DMS53 treated with DMSO at 0.1 percent for 48 hours (cell line): ENCODE measurements around the gene UPK1A.
A peak's percentile ranks its signal among the peaks of the same experiment; 100 is the strongest.

Experiments used
- DNase-seq: peaks from one replicate; lab custom pipeline; 2025; ENCODE audit not compliant: unreplicated experiment; lab: John Stamatoyannopoulos, UW

The UPK1A gene

DNA sequence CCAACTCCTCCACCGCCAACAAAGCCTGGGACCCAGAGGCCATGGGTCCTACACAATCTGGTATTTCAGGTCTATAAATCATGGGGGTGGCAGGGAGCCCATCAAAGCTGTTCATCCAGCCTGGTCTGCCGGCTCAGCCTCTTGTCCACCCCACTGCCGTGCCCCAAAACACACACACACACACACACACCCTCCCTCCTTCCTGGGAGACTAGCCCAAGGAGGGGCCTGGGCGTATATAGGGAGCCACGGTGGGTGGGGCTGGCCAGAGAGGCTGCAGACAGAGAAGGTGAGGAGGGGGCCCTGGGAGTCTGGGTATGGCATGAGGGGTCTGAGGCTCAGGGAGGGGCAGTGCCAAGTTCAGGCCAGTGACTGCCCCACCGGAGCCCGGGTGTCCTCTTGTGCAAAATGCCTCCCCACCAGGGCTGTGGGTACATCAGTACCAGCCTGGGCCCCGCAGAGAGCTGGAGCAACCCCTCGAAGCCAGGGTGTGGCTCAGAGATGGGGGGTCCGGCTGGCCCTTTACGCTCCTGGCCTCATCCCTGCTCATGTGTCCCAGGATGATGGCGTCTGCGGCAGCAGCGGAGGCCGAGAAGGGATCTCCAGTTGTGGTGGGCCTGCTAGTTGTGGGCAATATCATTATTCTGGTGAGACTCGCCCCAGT lies at the start of gene UPK1A:
TSS of gene UPK1A (plus strand) at position 267 of the 663 bp plus-strand sequence. CDS start at position 563, 296 bp downstream.
- no peak for DNase-seq

GRCh38 chr19:35618857-35619256 lies 47.5 kb upstream of the UPK1A start:
- no peak for DNase-seq

DNA sequence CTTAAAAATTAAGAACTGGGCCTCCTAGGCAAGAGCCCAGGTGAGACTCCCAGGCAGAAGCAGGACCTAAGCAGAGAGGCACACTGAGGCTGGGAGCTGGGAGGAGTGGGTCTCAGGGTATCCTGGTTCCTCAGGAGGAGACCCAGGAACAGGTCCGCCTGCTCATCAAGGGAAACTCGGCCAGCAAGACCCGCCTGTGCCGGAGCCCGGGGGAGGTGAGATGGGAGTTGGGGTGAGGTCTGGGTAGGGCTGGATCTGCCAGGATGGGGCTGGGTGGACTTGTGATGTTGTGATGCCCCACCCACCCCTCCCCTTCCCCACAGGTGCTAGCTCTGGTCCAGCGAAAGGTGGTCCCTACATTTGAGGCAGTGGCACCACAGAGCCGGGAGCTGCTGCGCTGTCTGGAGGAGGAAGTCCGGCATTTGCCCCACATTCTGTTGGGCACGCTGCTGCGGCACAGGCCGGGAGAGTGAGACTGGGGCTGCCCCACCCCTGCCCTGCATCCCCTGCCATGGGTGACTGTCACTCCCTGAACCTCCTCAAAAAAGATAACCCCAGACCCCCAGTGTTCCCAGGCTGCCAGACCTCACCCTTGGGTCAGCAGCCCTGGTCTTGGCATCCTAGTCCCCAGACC lies 46.9 kb upstream of the UPK1A start:
- no peak for DNase-seq

- no peak for DNase-seq
Measured at GRCh38 chr19:35620001-35620400, 46.3 kb upstream of the UPK1A start.

GRCh38 chr19:35621708-35622107 lies 44.6 kb upstream of the UPK1A start:
- no peak for DNase-seq

- no peak for DNase-seq
Measured at GRCh38 chr19:35622750-35623149, 43.6 kb upstream of the UPK1A start.

DNA sequence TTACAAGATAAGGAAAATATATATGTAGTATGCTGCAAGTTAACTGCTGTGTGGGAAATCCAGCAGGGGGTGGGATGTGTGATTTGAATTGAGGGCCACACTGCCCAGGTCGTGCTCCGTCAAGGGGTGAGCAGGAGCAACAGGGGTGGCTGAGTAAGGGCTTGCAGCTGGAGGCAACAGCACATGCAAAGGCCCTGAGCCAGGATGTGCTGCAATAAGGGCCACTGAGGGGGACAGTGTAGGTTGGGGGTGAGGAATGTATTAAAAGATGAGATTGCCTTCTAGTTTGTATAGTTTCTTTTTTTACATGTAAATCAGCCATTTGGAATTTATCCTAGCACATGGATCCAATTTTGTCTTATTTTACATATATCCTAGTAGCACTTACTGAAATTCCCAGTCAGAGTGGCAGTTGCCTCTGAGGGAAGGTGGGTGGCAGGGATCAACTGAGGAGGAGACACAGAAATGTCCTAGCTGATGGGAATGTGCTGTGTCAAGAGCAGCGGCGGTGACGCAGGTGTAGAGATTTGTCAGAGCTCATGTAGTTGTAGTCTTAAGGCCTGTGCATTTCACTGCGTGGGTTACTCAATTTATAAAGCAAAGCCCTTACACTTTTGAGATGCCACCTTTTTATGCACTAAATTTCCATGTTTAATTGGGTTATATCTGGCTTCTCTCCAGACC lies 42.8 kb upstream of the UPK1A start:
- no peak for DNase-seq

DNA sequence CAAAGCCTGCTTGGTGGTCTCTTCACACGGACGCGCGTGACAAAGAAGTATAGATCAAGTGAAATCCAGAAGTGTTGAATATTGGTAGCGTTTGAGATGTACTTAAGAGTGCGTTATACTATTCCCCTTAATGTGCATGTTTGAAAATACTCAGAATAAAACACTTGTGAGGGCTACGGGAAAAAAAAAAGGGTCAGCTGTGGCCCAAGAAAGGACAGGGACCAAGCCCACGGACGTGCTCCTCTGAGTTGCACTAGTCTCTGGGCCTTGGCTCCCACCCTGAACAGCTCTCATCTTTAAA lies 38.1 kb upstream of the UPK1A start:
- DNase-seq = no peak

- DNase-seq = peak; percentile 97
Measured at GRCh38 chr19:35628565-35629331, 37.6 kb upstream of the UPK1A start, which contains the start of gene RBM42. Gene RBM42 (plus strand): TSS chr19:35629036. CDS start chr19:35629154, 118 bp downstream.

DNA sequence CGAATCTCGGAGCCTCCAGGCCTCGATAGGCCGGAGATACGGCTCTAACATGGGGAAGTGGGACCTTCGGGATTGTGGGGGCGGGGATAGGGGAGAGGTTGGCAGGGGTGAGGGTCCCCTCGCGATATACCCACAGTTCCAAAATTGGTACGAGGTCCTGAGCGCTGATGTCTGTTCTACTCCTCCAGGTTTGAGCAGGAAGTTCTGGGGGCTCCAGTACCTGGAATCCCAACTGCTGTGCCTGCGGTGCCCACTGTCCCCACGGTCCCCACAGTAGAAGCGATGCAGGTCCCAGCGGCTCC lies 37.0 kb upstream of the UPK1A start:
- DNase-seq = no peak

DNA sequence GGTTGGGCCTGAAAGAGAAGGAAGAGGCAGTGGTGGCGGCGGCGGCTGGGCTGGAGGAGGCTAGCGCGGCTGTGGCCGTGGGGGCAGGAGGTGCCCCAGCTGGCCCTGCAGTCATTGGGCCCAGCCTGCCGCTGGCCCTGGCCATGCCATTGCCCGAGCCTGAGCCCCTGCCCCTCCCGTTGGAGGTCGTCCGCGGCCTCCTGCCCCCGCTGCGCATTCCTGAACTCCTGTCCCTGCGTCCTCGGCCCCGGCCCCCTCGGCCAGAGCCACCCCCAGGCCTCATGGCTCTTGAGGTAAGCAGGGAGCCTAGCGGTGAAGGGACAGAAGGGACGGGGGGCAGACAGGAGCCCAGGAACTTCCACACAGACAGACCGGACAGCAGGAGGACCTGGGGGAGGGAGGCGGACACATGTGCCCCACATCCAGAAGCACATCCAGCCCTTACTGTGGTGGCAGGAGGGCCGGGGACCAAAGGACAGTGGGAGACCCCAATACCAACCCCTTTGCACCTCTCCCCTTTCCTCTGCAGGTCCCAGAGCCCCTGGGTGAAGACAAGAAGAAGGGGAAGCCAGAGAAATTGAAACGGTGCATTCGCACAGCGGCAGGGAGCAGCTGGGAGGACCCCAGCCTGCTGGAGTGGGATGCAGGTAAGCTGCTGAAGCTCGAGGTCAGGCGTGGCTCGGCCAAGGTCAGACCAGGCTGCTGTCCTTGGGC lies 32.4 kb upstream of the UPK1A start:
- no peak for DNase-seq

DNA sequence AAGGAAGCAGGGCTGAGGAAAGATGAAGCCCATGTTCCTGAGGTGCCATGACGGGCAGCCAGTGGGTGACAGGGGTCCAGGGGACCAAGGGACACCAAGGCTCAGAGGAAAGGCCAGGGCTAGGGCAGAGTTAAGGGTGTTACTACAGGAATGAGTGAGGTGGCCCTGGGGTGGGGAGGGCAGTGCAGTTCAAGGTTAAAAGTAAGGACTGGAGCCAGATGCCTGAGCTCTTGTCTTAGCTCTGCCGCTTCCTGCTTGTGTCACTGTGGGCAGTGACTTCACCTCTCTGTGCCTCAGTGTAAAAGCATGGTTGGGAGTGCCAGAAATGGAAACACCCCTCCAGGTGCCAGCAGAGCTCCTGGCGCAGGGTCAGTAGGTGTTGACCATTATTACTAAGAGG lies 29.7 kb upstream of the UPK1A start:
- no peak for DNase-seq

DNA sequence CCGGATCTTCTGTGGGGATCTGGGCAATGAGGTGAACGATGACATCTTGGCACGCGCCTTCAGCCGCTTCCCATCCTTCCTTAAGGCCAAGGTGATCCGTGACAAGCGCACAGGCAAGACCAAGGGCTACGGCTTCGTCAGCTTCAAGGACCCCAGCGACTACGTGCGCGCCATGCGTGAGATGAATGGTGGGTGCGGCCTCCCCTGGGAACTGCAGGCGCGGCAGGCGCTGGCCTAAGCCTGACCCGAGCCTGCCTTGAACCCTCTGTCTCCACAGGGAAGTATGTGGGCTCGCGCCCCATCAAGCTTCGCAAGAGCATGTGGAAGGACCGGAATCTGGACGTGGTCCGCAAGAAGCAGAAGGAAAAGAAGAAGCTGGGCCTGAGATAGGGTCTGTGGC lies 29.2 kb upstream of the UPK1A start:
- no peak for DNase-seq

DNA sequence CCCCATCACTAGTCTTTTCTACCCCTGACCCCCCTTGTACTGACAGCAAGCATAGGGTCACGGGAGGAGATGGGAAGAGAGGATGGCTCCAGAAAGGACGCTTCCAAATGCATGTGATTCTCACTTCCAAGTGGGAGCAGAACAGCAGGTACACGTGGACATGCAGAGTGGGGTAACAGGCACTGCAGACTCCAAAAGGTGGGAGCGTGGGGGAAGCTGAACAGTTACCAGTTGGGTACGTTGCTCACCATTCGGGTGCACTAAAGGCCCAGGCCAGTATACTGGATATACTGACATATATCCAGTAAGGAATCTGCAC lies 27.0 kb upstream of the UPK1A start:
- DNase-seq = no peak

DNA sequence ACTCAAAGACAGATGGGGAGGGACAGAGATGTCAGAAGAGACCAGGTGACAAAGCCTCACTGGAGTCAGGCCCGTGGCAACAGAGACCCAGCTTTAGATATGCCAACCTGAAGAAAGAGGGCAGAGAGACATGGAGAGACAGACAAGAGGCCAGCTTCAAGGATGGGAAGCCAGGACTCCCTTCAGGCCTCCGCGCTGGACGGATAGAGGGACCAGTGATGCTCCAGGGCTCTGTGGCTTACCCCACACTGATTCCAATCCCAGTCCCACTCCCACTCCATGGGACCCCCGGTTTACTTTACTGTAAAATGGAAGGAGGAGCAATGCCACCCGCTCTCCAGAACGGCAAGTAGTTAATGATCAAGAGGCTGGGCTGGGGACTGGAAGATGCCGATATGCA lies 26.5 kb upstream of the UPK1A start:
- DNase-seq = no peak

- DNase-seq = no peak
Measured at GRCh38 chr19:35641515-35642151, 24.7 kb upstream of the UPK1A start, which contains the start of gene ETV2. Gene ETV2 (plus strand): TSS chr19:35641745. CDS start chr19:35642461, 716 bp downstream.

DNA sequence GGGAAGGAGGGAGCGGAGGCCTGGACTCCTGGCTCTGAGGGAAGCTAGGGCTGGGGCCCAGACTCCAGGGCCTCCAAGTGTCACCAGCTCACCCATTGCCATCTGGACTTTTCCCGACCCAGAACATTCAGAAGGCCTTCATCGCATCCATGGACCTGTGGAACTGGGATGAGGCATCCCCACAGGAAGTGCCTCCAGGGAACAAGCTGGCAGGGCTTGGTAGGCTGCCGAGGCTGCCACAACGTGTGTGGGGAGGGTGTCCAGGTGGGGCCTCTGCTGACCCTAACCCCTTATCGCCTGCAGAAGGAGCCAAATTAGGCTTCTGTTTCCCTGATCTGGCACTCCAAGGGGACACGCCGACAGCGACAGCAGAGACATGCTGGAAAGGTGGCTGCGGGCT lies 24.0 kb upstream of the UPK1A start:
- DNase-seq = no peak

DNA sequence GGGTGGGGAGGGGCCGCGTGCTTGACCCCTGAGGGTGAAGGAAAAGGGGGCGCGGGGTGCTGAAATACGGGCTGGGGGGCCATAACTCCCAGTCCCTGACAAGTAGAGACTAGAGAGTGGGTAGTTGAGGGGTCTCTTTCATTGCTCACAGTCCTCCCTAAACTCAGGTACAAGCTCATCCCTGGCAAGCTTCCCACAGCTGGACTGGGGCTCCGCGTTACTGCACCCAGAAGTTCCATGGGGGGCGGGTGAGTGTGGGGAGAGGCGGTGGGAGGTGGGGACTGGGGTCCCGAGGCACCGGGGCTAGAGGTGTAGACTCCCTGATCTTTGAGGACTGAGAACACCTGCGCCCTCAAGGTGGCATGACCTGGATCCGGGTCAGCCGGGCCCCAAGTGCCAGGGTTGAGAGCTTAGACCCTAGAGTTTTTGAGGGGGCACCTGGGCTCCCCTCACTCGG lies 23.5 kb upstream of the UPK1A start:
- no peak for DNase-seq

- DNase-seq = peak; percentile 92
Measured at GRCh38 chr19:35643255-35644205, 22.8 kb upstream of the UPK1A start.
